Bronchial epithelial cell (primary cell): Measurements from ENCODE around the gene CBS. TPM values are rescaled to one million over a fixed set of nuclear protein-coding genes. Genes with fewer than 3 reads are reported as not detected.

Experiments used
- DNase-seq: peaks from one replicate; pipeline ENCODE4 v3.0.0-alpha.2; 2010; ENCODE audit warnings: low read depth
- FAIRE-seq: peaks from 2 replicates; lab custom pipeline; 2011; peaks lifted over from hg19 to GRCh38; lab: Jason Lieb, UNC
- H3K27me3 ChIP-seq: 2 replicates; pipeline ENCODE4 v1.5.1; 2011; ENCODE audit warnings: low read length; ENCODE audit not compliant: control insufficient read depth, insufficient read depth
- H3K36me3 ChIP-seq: 2 replicates; pipeline ENCODE4 v1.5.1; 2011; ENCODE audit warnings: low read length; ENCODE audit not compliant: control insufficient read depth, insufficient read depth
- H3K4me3 ChIP-seq: 2 replicates; pipeline ENCODE4 v1.5.1; 2011; ENCODE audit warnings: mild to moderate bottlenecking, low read depth, low read length, control low read depth
- CTCF ChIP-seq: IDR thresholded peaks from 2 replicates; pipeline ENCODE4 v1.5.1; 2011; ENCODE audit warnings: mild to moderate bottlenecking, moderate library complexity, low read length, control low read depth, inconsistent platforms; ENCODE audit not compliant: insufficient read depth, severe bottlenecking
- total RNA-seq: library from RNA; depleted of rRNA; stranded (reverse); fragments of >200 nt; gene quantifications from 2 replicates; pipeline ENCODE4 v1.2.1, GENCODE V29; 2014

CBS gene
- total RNA-seq, 1 donor from 2014 or later: 108 TPM

GRCh38 chr21:43031121-43031619 lies 44.5 kb downstream of the CBS start:
- no peaks in the 10 kb centered on the region for H3K27me3 ChIP-seq
- no peak for TF ChIP-seq CTCF
- FAIRE-seq: no peak
- H3K4me3 ChIP-seq: no peak overlapping the region
- no peak for DNase-seq
- H3K36me3 ChIP-seq: peaks cover 8% of the 10 kb centered on the region

- no peak for FAIRE-seq
- DNase-seq: no peak
- Histone ChIP-seq H3K36me3 (peaks cover 12% of the 10 kb centered on the region), H3K27me3 (no peaks in the 10 kb centered on the region), H3K4me3 (no peak overlapping the region)
- no peak for TF ChIP-seq CTCF
Measured at GRCh38 chr21:43029785-43030184, 45.9 kb downstream of the CBS start.

- DNase-seq (no peak), FAIRE-seq (peak; percentile 32)
- Histone ChIP-seq H3K27me3 (no peaks in the 10 kb centered on the region), H3K36me3 (peaks cover 12% of the 10 kb centered on the region), H3K4me3 (no peak overlapping the region)
- TF ChIP-seq CTCF: no peak
Measured at GRCh38 chr21:43027846-43028731, 47.5 kb downstream of the CBS start.

GRCh38 chr21:43025636-43026180 lies 49.9 kb downstream of the CBS start:
- TF ChIP-seq CTCF: no peak
- Histone ChIP-seq H3K36me3 (peaks cover 14% of the 10 kb centered on the region), H3K27me3 (no peaks in the 10 kb centered on the region), H3K4me3 (no peak overlapping the region)
- FAIRE-seq (no peak), DNase-seq (no peak)

GRCh38 chr21:43024439-43025136 lies 51.0 kb downstream of the CBS start:
- TF ChIP-seq CTCF: no peak
- Histone ChIP-seq H3K27me3 (no peaks in the 10 kb centered on the region), H3K4me3 (no peak overlapping the region), H3K36me3 (peaks cover 11% of the 10 kb centered on the region)
- DNase-seq: no peak
- no peak for FAIRE-seq
